Body of pancreas (tissue), 4 donors: ENCODE results near the gene ZDHHC1. TPM values are rescaled to one million over a fixed set of nuclear protein-coding genes. Genes with fewer than 3 reads are reported as not detected.
A peak's percentile ranks its signal among the peaks of the same experiment; 100 is the strongest.
"Not testable (repeated sequence)": the region's sequence is repeated elsewhere in the genome, so short reads cannot be mapped to it uniquely, and the experiment has no call there.

Experiments
- ATAC-seq: fragments of 150-250 bp; one replicate; pipeline ENCODE4 v1.9.1; 2016
- DNase-seq, 4 donors: peaks; one replicate each; pipeline ENCODE4 v3.0.0-alpha.2; 2019
- H3K27ac ChIP-seq, 4 donors: fragments of 200-600 bp; sonication (generic); 1 replicate in 3 of 4; 2 replicates in 1 of 4; pipeline versions ENCODE4 v1.5.1 to v1.6.1; 2016 to 2019; ENCODE audit warnings: mild to moderate bottlenecking in 1 of 4, mixed read lengths in 1 of 4, moderate library complexity in 1 of 4
- H3K27me3 ChIP-seq, 2 donors: fragments of 200-600 bp; sonication (generic); one replicate each; pipeline ENCODE4 v1.6.0; 2016; ENCODE audit warnings: mild to moderate bottlenecking in 1 of 2
- H3K36me3 ChIP-seq, 2 donors: fragments of 200-600 bp; sonication (generic); replicated peaks in 1 of 2; 2 replicates each; pipeline ENCODE4 v1.5.1; 2016; ENCODE audit warnings: low read depth in 2 of 2; ENCODE audit not compliant: insufficient read depth in 1 of 2
- H3K4me1 ChIP-seq: fragments of 200-600 bp; sonication (generic); one replicate; pipeline ENCODE4 v1.6.0; 2016
- H3K4me3 ChIP-seq, 2 donors: fragments of 200-600 bp; sonication (generic); 1 replicate in 1 of 2; 2 replicates in 1 of 2; pipeline ENCODE4 v1.5.1; 2016 to 2019
- H3K9me3 ChIP-seq, 3 donors: fragments of 200-600 bp; sonication (generic); 1 replicate in 2 of 3; 2 replicates in 1 of 3; pipeline ENCODE4 v1.5.1; 2016
- POLR2A ChIP-seq, 3 donors: fragments of 450-650 bp; IDR thresholded peaks; one replicate each; pipeline ENCODE4 v1.6.1; 2016; ENCODE audit warnings: antibody characterized with exemption in 3 of 3, mild to moderate bottlenecking in 2 of 3
- WGBS, 2 donors: methylation state at CpG; one replicate each; pipeline ENCODE4 v1.1.5; 2017; 5-methylcytosine and 5-hydroxymethylcytosine counted together
- intact Hi-C: fragments of 100-400 bp; cut with DNase I; formaldehyde crosslinking; loops from one replicate; pipeline ENCODE4 v1.15.1; 2023
- total RNA-seq, 2 donors: library from RNA; depleted of rRNA; stranded (reverse); fragments of >200 nt; gene quantifications; one replicate each; pipeline ENCODE4 v1.1.0, GENCODE V29; 2016
- TF ChIP-seq, protein P1 (sequence below), 7 experiments: fragments of 450-650 bp in 4 of 7; fragments of 200-600 bp in 3 of 7; sonication (generic) in 3 of 7; IDR thresholded peaks; one replicate each; pipeline ENCODE4 v1.5.1; 2016 to 2019; ENCODE audit warnings: antibody characterized with exemption in 7 of 7

The ZDHHC1 gene
- total RNA-seq, 2 donors from 2014 or later: 13.0 to 57.0 TPM

DNA sequence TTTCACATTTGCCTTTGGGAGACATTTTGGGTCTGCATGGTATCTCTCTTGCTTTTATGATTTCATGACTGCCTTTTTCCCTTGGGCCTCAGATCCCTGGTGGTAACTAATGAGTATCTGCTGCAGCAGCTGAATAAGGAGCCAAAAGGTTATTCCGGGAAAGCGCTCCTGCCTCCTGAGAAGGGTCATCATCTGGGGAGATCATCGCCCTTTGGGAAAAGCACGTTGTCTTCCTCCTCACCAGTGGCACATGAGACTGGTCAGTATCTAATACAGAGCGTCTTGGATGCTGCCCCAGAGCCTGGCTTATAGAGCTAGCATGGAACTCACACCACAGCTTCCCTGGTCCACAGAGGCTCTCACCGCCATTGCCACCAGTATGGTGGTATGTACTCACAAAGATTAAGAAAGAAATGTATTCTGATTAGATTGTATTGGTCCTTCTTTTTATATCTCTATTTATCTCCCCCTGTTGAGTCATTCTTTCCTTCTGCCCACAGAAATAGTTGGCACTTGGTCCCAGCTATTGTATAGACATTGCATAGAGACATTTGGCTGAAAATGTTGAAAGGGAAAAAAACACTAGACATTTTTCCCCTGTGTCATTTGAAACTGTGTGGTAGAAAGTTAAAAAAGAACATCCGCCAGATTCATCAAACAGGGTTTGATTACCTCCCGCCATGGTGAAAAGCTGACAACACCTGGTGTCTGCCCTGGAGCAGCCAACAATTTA is 31.3 kb downstream of the ZDHHC1 start:
- intact Hi-C loops: no loop called here
- H3K9me3 ChIP-seq: no peaks in the 10 kb centered on the region
- H3K4me1 ChIP-seq: no peaks in the 10 kb centered on the region
- no peak overlapping the region for H3K27ac ChIP-seq
- no peak overlapping the region for H3K4me3 ChIP-seq
- H3K27me3 ChIP-seq: no peaks in the 10 kb centered on the region
- ATAC-seq (no peak), DNase-seq (no peak)
- WGBS, 2 donors: 80 to 86% methylated on average over 7 to 8 of the region's 8 CpGs
- TF ChIP-seq, protein P1, sequence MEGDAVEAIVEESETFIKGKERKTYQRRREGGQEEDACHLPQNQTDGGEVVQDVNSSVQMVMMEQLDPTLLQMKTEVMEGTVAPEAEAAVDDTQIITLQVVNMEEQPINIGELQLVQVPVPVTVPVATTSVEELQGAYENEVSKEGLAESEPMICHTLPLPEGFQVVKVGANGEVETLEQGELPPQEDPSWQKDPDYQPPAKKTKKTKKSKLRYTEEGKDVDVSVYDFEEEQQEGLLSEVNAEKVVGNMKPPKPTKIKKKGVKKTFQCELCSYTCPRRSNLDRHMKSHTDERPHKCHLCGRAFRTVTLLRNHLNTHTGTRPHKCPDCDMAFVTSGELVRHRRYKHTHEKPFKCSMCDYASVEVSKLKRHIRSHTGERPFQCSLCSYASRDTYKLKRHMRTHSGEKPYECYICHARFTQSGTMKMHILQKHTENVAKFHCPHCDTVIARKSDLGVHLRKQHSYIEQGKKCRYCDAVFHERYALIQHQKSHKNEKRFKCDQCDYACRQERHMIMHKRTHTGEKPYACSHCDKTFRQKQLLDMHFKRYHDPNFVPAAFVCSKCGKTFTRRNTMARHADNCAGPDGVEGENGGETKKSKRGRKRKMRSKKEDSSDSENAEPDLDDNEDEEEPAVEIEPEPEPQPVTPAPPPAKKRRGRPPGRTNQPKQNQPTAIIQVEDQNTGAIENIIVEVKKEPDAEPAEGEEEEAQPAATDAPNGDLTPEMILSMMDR (IDR thresholded peaks at IDR 0.05): no peak
- TF ChIP-seq POLR2A (IDR thresholded peaks at IDR 0.05): no peak
- no peaks in the 10 kb centered on the region for H3K36me3 ChIP-seq

DNA sequence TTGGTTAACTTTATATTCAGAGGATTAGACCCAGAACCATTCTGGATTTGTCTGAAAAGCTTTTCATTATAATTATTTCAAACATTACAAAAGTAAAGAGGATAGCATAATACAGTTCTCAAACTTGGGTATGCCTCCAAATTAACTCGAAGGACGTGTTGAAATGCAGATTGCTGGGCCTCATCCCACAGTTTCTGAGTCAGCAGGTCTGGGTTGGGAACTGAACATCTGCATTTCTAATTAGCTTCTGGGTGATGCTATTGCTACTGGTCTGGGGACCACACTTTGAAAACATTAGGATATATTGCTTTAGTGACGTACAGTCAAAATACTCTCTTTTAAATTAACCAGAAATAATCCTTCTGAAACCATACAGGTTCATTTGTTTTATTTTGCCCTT is 33.0 kb downstream of the ZDHHC1 start:
- intact Hi-C loops: no loop called here
- WGBS, 2 donors: 93 to 95% methylated on average over 3 of the region's 3 CpGs
- Histone ChIP-seq H3K36me3 (no peaks in the 10 kb centered on the region), H3K27me3 (no peaks in the 10 kb centered on the region), H3K4me3 (no peak overlapping the region), H3K9me3 (no peaks in the 10 kb centered on the region), H3K4me1 (no peaks in the 10 kb centered on the region), H3K27ac (no peak overlapping the region)
- no peak for DNase-seq
- TF ChIP-seq POLR2A (IDR thresholded peaks at IDR 0.05): no peak
- no peak for ATAC-seq

DNA sequence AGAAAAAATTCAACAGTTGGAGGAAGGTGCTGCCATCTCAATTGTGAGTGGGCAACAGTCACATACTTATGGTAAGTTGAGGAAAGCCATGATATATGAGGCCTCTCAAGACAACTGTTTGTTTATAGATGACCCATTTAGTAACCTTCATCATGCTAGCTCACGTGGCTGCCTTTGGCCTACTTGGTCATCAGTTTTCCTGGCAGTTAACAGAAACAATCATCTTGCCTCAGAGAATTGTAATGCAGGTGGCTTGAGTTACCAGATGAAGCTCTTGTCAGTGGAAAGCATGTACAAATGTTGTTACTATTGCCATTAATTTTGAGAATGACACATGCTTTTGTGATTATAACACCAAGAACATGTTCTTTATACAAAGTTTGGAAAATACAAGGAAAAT is 37.6 kb downstream of the ZDHHC1 start:
- ATAC-seq: no peak
- 50 to 60% methylated on average over 1 of the region's 1 CpG for WGBS, 2 donors
- intact Hi-C loops: no loop called here
- Histone ChIP-seq H3K4me3 (no peak overlapping the region), H3K36me3 (no peaks in the 10 kb centered on the region), H3K27ac (no peak overlapping the region), H3K9me3 (no peaks in the 10 kb centered on the region), H3K4me1 (no peaks in the 10 kb centered on the region), H3K27me3 (no peaks in the 10 kb centered on the region)
- no peak for DNase-seq
- TF ChIP-seq, protein P1 (IDR thresholded peaks at IDR 0.05): no peak
- TF ChIP-seq POLR2A (IDR thresholded peaks at IDR 0.05): no peak

DNA sequence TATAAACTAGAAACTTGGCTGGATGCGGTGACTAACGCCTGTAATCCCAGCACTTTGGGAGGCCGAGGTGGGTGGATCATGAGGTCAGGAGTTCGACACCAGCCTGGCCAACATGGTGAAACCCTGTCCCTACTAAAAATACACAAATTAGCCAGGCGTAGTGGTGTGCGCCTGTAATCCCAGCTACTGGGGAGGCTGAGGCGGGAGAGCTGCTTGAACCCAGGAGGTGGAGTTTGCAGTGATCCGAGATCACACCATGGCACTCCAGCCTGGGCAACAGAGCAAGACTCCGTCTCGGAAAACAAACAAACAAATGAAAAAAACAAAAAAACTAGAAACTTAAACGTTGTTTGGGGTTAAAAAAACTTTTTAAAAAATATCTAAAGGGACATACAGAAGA is 40.3 kb downstream of the ZDHHC1 start:
- H3K36me3 ChIP-seq, H3K4me1 ChIP-seq, H3K4me3 ChIP-seq, intact Hi-C loops, H3K9me3 ChIP-seq, DNase-seq, H3K27ac ChIP-seq, H3K27me3 ChIP-seq, ATAC-seq: not testable (repeated sequence)
- WGBS, 2 donors: 78 to 84% methylated on average over 10 to 11 of the region's 11 CpGs

DNA sequence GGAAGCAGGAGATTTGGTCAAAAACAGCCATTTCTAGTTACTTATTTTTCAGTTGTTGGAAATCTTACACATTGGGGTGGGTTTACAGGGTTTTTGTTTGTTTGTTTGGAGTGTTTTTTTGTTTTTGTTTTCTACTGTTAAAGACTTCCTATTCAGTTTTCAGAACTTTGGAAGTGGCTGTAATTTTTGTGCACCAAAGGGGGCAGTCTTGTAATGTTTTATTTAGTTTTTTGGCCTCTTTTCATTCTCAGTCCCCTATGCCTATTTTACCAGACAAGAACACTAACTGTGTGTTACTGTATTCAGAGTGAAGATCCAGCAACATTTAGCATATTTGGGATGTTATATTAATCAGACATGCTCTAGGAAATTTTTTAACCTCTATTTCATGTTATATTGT is 43.6 kb downstream of the ZDHHC1 start:
- DNase-seq: no peak
- Histone ChIP-seq H3K27me3 (no peaks in the 10 kb centered on the region), H3K4me1 (no peaks in the 10 kb centered on the region), H3K36me3 (no peaks in the 10 kb centered on the region), H3K4me3 (no peak overlapping the region), H3K27ac (no peak overlapping the region), H3K9me3 (no peaks in the 10 kb centered on the region)
- ATAC-seq: no peak
- intact Hi-C loops: no loop called here
- TF ChIP-seq POLR2A (IDR thresholded peaks at IDR 0.05): no peak
- TF ChIP-seq, protein P1 (IDR thresholded peaks at IDR 0.05): peak in 6 of 7 experiments; percentile 22 to 67 (median 54)

DNA sequence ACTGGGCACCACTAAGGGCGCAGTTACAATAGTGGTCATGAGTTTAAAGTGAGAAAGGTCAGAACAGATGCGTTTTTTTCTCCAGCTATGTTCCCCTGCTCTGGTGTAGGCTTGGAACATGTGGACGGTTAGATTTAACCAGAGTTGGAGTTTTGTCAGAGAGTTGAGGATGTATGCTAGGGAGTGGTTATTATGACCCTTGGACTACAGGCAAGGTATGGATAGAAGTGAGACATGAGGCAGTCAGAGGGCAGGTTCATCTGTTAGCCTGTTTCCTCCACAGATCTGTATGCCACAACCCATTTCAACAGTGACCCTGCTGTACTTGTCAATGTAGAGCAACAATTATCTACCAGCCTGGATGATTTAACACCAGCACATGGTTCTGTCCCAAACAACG is 45.6 kb downstream of the ZDHHC1 start:
- no peak overlapping the region for H3K4me3 ChIP-seq
- TF ChIP-seq, protein P1 (IDR thresholded peaks at IDR 0.05): no peak
- no peak for TF ChIP-seq POLR2A (IDR thresholded peaks at IDR 0.05)
- ATAC-seq: no peak
- no peaks in the 10 kb centered on the region for H3K4me1 ChIP-seq
- H3K27me3 ChIP-seq: no peaks in the 10 kb centered on the region
- intact Hi-C loops: no loop called here
- no peaks in the 10 kb centered on the region for H3K9me3 ChIP-seq
- no peaks in the 10 kb centered on the region for H3K36me3 ChIP-seq
- DNase-seq: no peak
- WGBS, 2 donors: 75 to 84% methylated on average over 4 of the region's 4 CpGs
- no peak overlapping the region for H3K27ac ChIP-seq
